Neuronal stem cell (in vitro differentiated cells): ENCODE results near the gene KRT7.

ENCODE experiments used
- DNase-seq: peaks from one replicate; pipeline ENCODE4 v3.0.0-alpha.2; 2013; ENCODE audit warnings: low spot score
- H2AFZ ChIP-seq: one replicate; pipeline ENCODE4 v1.6.1; 2013; ENCODE audit warnings: mild to moderate bottlenecking, low read length, inconsistent platforms
- H2AK5ac ChIP-seq: 2 replicates; pipeline ENCODE4 v1.6.1; 2013; ENCODE audit warnings: low read depth, mild to moderate bottlenecking, inconsistent platforms, low read length, moderate library complexity, mixed read lengths
- H2BK120ac ChIP-seq: 2 replicates; pipeline ENCODE4 v1.6.1; 2013; ENCODE audit warnings: low read depth, mild to moderate bottlenecking, inconsistent platforms, low read length, moderate library complexity, mixed read lengths
- H2BK12ac ChIP-seq: one replicate; pipeline ENCODE4 v1.6.1; 2013; ENCODE audit warnings: low read length, inconsistent platforms
- H2BK15ac ChIP-seq: 2 replicates; pipeline ENCODE4 v1.6.1; 2013; ENCODE audit warnings: mild to moderate bottlenecking, low read length, inconsistent platforms, mixed read lengths
- H2BK5ac ChIP-seq: one replicate; pipeline ENCODE4 v1.6.1; 2013; ENCODE audit warnings: inconsistent platforms, mild to moderate bottlenecking, low read length, moderate library complexity
- H3K14ac ChIP-seq: one replicate; pipeline ENCODE4 v1.6.1; 2013; ENCODE audit warnings: low read length, inconsistent platforms
- H3K18ac ChIP-seq: 2 replicates; pipeline ENCODE4 v1.6.1; 2013; ENCODE audit warnings: low read length, inconsistent platforms
- H3K23ac ChIP-seq: 2 replicates; pipeline ENCODE4 v1.6.1; 2013; ENCODE audit warnings: low read depth, mild to moderate bottlenecking, mixed read lengths, low read length, inconsistent platforms; ENCODE audit not compliant: poor library complexity
- H3K27ac ChIP-seq: replicated peaks from 3 replicates; pipeline ENCODE4 v1.5.1; 2013; ENCODE audit warnings: low read length, inconsistent platforms
- H3K27me3 ChIP-seq, 3 experiments: 2 replicates each; pipeline ENCODE4 v1.6.1; 2013; ENCODE audit warnings: low read length in 3 of 3, mild to moderate bottlenecking in 2 of 3, inconsistent platforms in 1 of 3, low read depth in 1 of 3, mixed read lengths in 1 of 3, moderate library complexity in 1 of 3; ENCODE audit not compliant: control insufficient read depth in 3 of 3, insufficient read depth in 3 of 3
- H3K36me3 ChIP-seq, 2 donors: replicated peaks in 1 of 2; 2 replicates each; pipeline ENCODE4 v1.6.1; 2013; ENCODE audit warnings: low read length in 2 of 2; ENCODE audit not compliant: control insufficient read depth in 2 of 2, insufficient read depth in 2 of 2
- H3K4ac ChIP-seq: 2 replicates; pipeline ENCODE4 v1.6.1; 2013; ENCODE audit warnings: inconsistent platforms, mild to moderate bottlenecking, low read length, moderate library complexity
- H3K4me1 ChIP-seq, 2 donors: 1 replicate in 1 of 2; 2 replicates in 1 of 2; pipeline ENCODE4 v1.6.1; 2013; ENCODE audit warnings: low read length in 2 of 2, low read depth in 1 of 2; ENCODE audit not compliant: control insufficient read depth in 2 of 2, insufficient read depth in 1 of 2
- H3K4me2 ChIP-seq: one replicate; pipeline ENCODE4 v1.6.1; 2013; ENCODE audit warnings: mild to moderate bottlenecking, low read length, inconsistent platforms; ENCODE audit not compliant: insufficient read depth, poor library complexity, severe bottlenecking
- H3K4me3 ChIP-seq, 2 donors: 2 replicates each; pipeline ENCODE4 v1.5.1; 2013; ENCODE audit warnings: low read length in 2 of 2, mild to moderate bottlenecking in 2 of 2, inconsistent platforms in 1 of 2, moderate library complexity in 1 of 2
- H3K79me1 ChIP-seq: one replicate; pipeline ENCODE4 v1.6.1; 2013; ENCODE audit warnings: low read depth, mild to moderate bottlenecking, inconsistent platforms, low read length, moderate library complexity
- H3K9ac ChIP-seq: one replicate; pipeline ENCODE4 v1.6.1; 2013; ENCODE audit warnings: mild to moderate bottlenecking, low read depth, low read length, inconsistent platforms; ENCODE audit not compliant: poor library complexity
- H3K9me3 ChIP-seq, 2 donors: replicated peaks in 1 of 2; 2 replicates each; pipeline versions ENCODE3 to v1.6.1; 2013; ENCODE audit warnings: low read length in 2 of 2, mild to moderate bottlenecking in 2 of 2, inconsistent platforms in 1 of 2, low read depth in 1 of 2, mixed read lengths in 1 of 2, moderate library complexity in 1 of 2; ENCODE audit not compliant: control insufficient read depth in 2 of 2, insufficient read depth in 1 of 2
- H4K8ac ChIP-seq: one replicate; pipeline ENCODE4 v1.6.1; 2013; ENCODE audit warnings: low read depth, mild to moderate bottlenecking, inconsistent platforms, low read length, moderate library complexity
- H4K91ac ChIP-seq: one replicate; pipeline ENCODE4 v1.6.1; 2013; ENCODE audit warnings: low read length, low read depth, mild to moderate bottlenecking, inconsistent platforms; ENCODE audit not compliant: poor library complexity
- WGBS, 2 donors: extraction: QIAGEN DNeasy Blood & Tissue Kit; methylation state at CpG; one replicate each; pipeline ENCODE4 v1.1.7; 2013; ENCODE audit warnings: missing lambda C conversion rate in 2 of 2, mixed read lengths in 1 of 2; ENCODE audit not compliant: insufficient read length in 2 of 2, insufficient replicate concordance in 1 of 2; ENCODE audit errors: extremely low coverage in 2 of 2; 5-methylcytosine and 5-hydroxymethylcytosine counted together

The KRT7 gene

GRCh38 chr12:52234223-52234810, 1.3 kb downstream of the KRT7 start:
- Histone ChIP-seq H3K4me1 (peaks cover 0 to 13% of the 10 kb centered on the region in 2 donors), H3K14ac (no peak overlapping the region), H3K18ac (peak overlapping the region; percentile 37), H2AFZ (no peak overlapping the region), H3K36me3 (no peaks in the 10 kb centered on the region), H2BK5ac (no peak overlapping the region), H3K9me3 (no peaks in the 10 kb centered on the region), H4K8ac (no peak overlapping the region), H3K4me3 (no peak overlapping the region), H3K4ac (no peak overlapping the region), H3K9ac (no peak overlapping the region), H2BK15ac (no peak overlapping the region), H2BK120ac (no peak overlapping the region), H3K79me1 (peaks cover 1% of the 10 kb centered on the region), H3K27ac (no peak overlapping the region), H2BK12ac (no peak overlapping the region), H4K91ac (no peak overlapping the region), H2AK5ac (no peak overlapping the region), H3K27me3 (peaks cover 6 to 62% (median 27%) of the 10 kb centered on the region in 3 experiments), H3K23ac (no peak overlapping the region), H3K4me2 (no peak overlapping the region)
- DNase-seq, result no peak
- WGBS, 2 donors, result no CpG with 5 or more reads among the region's 10 CpGs

DNA sequence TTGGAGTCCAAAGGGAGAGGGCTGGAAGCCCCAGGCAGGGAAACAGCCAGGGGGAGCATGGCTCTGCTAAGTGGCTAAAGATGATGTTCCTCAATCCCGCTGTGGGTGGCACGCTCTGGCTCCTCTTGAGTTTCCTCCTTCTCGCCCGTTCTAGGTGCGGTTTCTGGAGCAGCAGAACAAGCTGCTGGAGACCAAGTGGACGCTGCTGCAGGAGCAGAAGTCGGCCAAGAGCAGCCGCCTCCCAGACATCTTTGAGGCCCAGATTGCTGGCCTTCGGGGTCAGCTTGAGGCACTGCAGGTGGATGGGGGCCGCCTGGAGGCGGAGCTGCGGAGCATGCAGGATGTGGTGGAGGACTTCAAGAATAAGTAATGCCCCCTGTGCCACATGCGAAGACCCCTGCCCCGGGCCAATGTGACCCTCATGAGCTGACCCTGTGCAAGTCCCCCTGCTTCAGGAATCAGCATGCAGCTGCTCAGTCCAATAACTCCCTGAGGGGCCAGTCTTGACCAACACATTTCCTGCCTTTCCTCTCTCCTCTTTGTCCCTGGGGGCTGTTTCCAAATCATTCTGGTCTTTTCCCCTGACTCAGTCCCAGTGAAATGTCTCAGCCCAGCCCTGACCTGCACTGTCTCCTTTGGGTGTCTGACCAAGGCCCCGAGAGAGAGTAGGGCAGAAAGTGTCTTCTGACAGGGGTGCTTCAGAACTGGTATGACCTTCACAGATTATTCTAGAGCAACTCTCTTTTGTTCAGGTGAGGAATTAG, 2.1 kb downstream of the KRT7 start:
- Histone ChIP-seq H3K14ac (no peak overlapping the region), H3K27me3 (peaks cover 6 to 58% (median 27%) of the 10 kb centered on the region in 3 experiments), H3K9me3 (no peaks in the 10 kb centered on the region), H2BK15ac (no peak overlapping the region), H3K18ac (no peak overlapping the region), H3K9ac (no peak overlapping the region), H3K4ac (no peak overlapping the region), H2BK12ac (no peak overlapping the region), H2BK120ac (no peak overlapping the region), H3K4me2 (no peak overlapping the region), H2BK5ac (no peak overlapping the region), H4K8ac (no peak overlapping the region), H2AK5ac (no peak overlapping the region), H4K91ac (no peak overlapping the region), H3K4me1 (peaks cover 0 to 13% of the 10 kb centered on the region in 2 donors), H2AFZ (no peak overlapping the region), H3K79me1 (peaks cover 1% of the 10 kb centered on the region), H3K27ac (no peak overlapping the region), H3K36me3 (no peaks in the 10 kb centered on the region), H3K4me3 (no peak overlapping the region), H3K23ac (no peak overlapping the region)
- DNase-seq, result no peak
- WGBS, 2 donors, result no CpG with 5 or more reads among the region's 15 CpGs

- DNase-seq, result no peak
- Histone ChIP-seq H2BK5ac (no peak overlapping the region), H2BK120ac (no peak overlapping the region), H3K27me3 (peaks cover 6 to 52% (median 27%) of the 10 kb centered on the region in 3 experiments), H4K8ac (no peak overlapping the region), H3K79me1 (peaks cover 1% of the 10 kb centered on the region), H3K14ac (no peak overlapping the region), H3K4me2 (no peak overlapping the region), H2BK15ac (no peak overlapping the region), H3K4me3 (no peak overlapping the region), H3K4me1 (peaks cover 0 to 9% of the 10 kb centered on the region in 2 donors), H2AK5ac (peak overlapping the region; percentile 16), H3K27ac (no peak overlapping the region), H3K9me3 (no peaks in the 10 kb centered on the region), H3K4ac (no peak overlapping the region), H3K18ac (no peak overlapping the region), H3K9ac (no peak overlapping the region), H3K23ac (no peak overlapping the region), H2BK12ac (no peak overlapping the region), H2AFZ (no peak overlapping the region), H4K91ac (no peak overlapping the region), H3K36me3 (no peaks in the 10 kb centered on the region)
- no CpG with 5 or more reads among the region's 4 CpGs for WGBS, 2 donors
These were observed 2.8 kb downstream of the KRT7 start for GRCh38 chr12:52235822-52236361.

GRCh38 chr12:52236386-52237050, 3.5 kb downstream of the KRT7 start:
- Histone ChIP-seq H3K4ac (no peak overlapping the region), H3K9me3 (no peaks in the 10 kb centered on the region), H3K4me3 (no peak overlapping the region), H2BK12ac (no peak overlapping the region), H4K91ac (no peak overlapping the region), H2BK5ac (no peak overlapping the region), H3K18ac (no peak overlapping the region), H3K4me1 (peaks cover 0 to 10% of the 10 kb centered on the region in 2 donors), H3K27me3 (peaks cover 6 to 48% (median 27%) of the 10 kb centered on the region in 3 experiments), H3K36me3 (no peaks in the 10 kb centered on the region), H3K27ac (no peak overlapping the region), H3K79me1 (peaks cover 1% of the 10 kb centered on the region), H3K14ac (no peak overlapping the region), H3K4me2 (no peak overlapping the region), H2AK5ac (no peak overlapping the region), H3K9ac (no peak overlapping the region), H2BK120ac (no peak overlapping the region), H3K23ac (no peak overlapping the region), H2BK15ac (peak overlapping the region; percentile 38), H4K8ac (no peak overlapping the region), H2AFZ (no peak overlapping the region)
- no CpG with 5 or more reads among the region's 3 CpGs for WGBS, 2 donors
- no peak for DNase-seq
